ENCODE results near the gene CYP46A1.

DNA sequence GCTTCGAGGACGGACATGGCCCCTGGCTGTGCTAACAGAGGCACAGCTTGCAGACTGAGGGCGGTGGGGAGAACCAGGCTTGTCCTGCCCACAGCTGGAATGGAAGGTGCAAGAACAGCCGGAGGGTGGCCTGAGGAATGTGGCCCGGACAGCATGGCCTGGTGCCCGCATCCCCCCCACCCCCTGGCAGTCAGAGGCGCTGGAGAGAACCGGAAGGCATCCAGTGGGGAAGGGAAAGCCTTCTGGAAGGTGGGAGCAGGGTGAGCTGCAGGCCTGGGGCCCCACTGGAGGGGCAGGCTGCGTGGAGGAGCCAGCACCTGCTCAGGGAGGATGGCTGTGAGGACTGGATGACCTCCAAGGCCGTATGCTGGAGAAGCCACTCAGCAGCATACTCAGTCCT is 8.1 kb upstream of the CYP46A1 start:
- TF ChIP-seq POLR2A (IDR thresholded peaks at IDR 0.05): no peak
- TF ChIP-seq, protein P1, sequence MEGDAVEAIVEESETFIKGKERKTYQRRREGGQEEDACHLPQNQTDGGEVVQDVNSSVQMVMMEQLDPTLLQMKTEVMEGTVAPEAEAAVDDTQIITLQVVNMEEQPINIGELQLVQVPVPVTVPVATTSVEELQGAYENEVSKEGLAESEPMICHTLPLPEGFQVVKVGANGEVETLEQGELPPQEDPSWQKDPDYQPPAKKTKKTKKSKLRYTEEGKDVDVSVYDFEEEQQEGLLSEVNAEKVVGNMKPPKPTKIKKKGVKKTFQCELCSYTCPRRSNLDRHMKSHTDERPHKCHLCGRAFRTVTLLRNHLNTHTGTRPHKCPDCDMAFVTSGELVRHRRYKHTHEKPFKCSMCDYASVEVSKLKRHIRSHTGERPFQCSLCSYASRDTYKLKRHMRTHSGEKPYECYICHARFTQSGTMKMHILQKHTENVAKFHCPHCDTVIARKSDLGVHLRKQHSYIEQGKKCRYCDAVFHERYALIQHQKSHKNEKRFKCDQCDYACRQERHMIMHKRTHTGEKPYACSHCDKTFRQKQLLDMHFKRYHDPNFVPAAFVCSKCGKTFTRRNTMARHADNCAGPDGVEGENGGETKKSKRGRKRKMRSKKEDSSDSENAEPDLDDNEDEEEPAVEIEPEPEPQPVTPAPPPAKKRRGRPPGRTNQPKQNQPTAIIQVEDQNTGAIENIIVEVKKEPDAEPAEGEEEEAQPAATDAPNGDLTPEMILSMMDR (IDR thresholded peaks at IDR 0.05): no peak
